ENCODE data around the gene CYP2E1. TPM values are rescaled to one million over a fixed set of nuclear protein-coding genes. Genes with fewer than 3 reads are reported as not detected.

Gene CYP2E1
- total and polyA plus RNA-seq, 2 donors (not counting 1 experiment from before 2014, with no cell fraction given): 0.50 to 0.90 TPM

DNA sequence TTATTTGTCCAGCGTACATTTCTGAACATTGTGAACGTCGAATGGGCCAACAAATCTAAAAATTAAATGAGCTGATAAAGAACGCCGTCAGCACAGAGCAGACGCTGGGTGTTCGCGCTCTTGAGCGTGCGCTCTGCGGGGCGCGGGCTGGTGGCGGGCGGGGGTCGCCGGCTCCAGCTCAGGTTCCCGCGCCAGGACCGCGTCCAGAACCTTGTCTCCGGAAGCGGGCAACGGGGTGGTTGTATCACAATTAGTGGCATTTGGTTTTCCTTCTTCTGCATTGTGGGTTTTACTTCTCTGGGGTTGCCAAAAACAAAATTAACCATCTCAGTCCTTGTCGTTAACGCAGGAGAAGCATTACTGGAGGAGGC, 2.4 kb downstream of the CYP2E1 start:
- H2AFZ ChIP-seq (ENCODE audit: low read length): no peak overlapping the region
- no peak overlapping the region for H3K4me3 ChIP-seq (replicated peaks in 1 of 4; ENCODE audit: control extremely low read depth in 1 of 4, insufficient read depth in 1 of 4, low read depth in 3 of 4, low read length in 4 of 4)
- no peaks in the 10 kb centered on the region for H3K79me2 ChIP-seq (ENCODE audit: control insufficient read depth, insufficient read depth, low read length)
- no peak overlapping the region for H3K27ac ChIP-seq (ENCODE audit: insufficient read depth, low read length)
- TF ChIP-seq, protein P1, sequence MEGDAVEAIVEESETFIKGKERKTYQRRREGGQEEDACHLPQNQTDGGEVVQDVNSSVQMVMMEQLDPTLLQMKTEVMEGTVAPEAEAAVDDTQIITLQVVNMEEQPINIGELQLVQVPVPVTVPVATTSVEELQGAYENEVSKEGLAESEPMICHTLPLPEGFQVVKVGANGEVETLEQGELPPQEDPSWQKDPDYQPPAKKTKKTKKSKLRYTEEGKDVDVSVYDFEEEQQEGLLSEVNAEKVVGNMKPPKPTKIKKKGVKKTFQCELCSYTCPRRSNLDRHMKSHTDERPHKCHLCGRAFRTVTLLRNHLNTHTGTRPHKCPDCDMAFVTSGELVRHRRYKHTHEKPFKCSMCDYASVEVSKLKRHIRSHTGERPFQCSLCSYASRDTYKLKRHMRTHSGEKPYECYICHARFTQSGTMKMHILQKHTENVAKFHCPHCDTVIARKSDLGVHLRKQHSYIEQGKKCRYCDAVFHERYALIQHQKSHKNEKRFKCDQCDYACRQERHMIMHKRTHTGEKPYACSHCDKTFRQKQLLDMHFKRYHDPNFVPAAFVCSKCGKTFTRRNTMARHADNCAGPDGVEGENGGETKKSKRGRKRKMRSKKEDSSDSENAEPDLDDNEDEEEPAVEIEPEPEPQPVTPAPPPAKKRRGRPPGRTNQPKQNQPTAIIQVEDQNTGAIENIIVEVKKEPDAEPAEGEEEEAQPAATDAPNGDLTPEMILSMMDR (conservative IDR thresholded peaks at IDR 0.05 in 1 of 2, IDR thresholded peaks at IDR 0.05 in 1 of 2; ENCODE audit: low read depth in 1 of 2, low read length in 2 of 2): no peak
- TF ChIP-seq EZH2 (IDR thresholded peaks at IDR 0.05; ENCODE audit: low read length, missing control alignments): no peak
- no peak overlapping the region for H3K4me2 ChIP-seq (ENCODE audit: extremely low read depth, insufficient read depth, low read length)
- no peak for DNase-seq (ENCODE audit: low read depth in 2 of 2)
- H3K36me3 ChIP-seq (ENCODE audit: control insufficient read depth, insufficient read depth, low read length): no peaks in the 10 kb centered on the region
- H3K9me3 ChIP-seq (ENCODE audit: control insufficient read depth, insufficient read depth, low read depth, low read length): no peaks in the 10 kb centered on the region
- peaks cover 25% of the 10 kb centered on the region for H3K27me3 ChIP-seq (ENCODE audit: control insufficient read depth, insufficient read depth, low read length)
- no peaks in the 10 kb centered on the region for H3K4me1 ChIP-seq (ENCODE audit: control insufficient read depth, extremely low read depth, insufficient read depth, low read length)
- no peaks in the 10 kb centered on the region for H4K20me1 ChIP-seq (ENCODE audit: control insufficient read depth, extremely low read depth, insufficient read depth, low read length)
- no peak overlapping the region for H3K9ac ChIP-seq (ENCODE audit: insufficient read depth, low read length)

DNA sequence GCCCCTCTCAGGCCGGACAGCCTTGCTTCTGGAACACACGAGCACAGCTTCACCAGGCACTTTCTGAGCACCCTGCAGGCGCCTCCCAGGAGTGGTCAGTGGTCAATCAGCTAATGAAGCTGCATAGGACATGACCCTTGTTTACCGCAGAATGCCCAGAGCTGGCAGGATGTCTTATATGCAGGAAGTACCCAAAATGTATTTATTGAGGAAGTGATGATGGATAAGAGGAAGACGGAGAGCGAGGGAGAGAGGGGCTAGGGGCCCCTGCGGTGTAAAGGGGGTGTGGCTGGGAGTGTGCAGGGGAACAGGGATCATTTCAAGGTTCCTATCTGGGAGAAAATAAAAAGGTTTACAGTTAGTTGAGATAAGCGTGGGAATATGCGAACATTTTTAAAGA, 3.3 kb downstream of the CYP2E1 start:
- Histone ChIP-seq H3K9me3 (ENCODE audit: control insufficient read depth, insufficient read depth, low read depth, low read length) (no peaks in the 10 kb centered on the region), H4K20me1 (ENCODE audit: control insufficient read depth, extremely low read depth, insufficient read depth, low read length) (no peaks in the 10 kb centered on the region), H3K4me2 (ENCODE audit: extremely low read depth, insufficient read depth, low read length) (no peak overlapping the region), H3K79me2 (ENCODE audit: control insufficient read depth, insufficient read depth, low read length) (no peaks in the 10 kb centered on the region), H3K4me3 (replicated peaks in 1 of 4; ENCODE audit: control extremely low read depth in 1 of 4, insufficient read depth in 1 of 4, low read depth in 3 of 4, low read length in 4 of 4) (no peak overlapping the region), H3K36me3 (ENCODE audit: control insufficient read depth, insufficient read depth, low read length) (no peaks in the 10 kb centered on the region), H2AFZ (ENCODE audit: low read length) (no peak overlapping the region), H3K27ac (ENCODE audit: insufficient read depth, low read length) (no peak overlapping the region), H3K27me3 (ENCODE audit: control insufficient read depth, insufficient read depth, low read length) (peaks cover 24% of the 10 kb centered on the region), H3K9ac (ENCODE audit: insufficient read depth, low read length) (no peak overlapping the region), H3K4me1 (ENCODE audit: control insufficient read depth, extremely low read depth, insufficient read depth, low read length) (no peaks in the 10 kb centered on the region)
- no peak for DNase-seq (ENCODE audit: low read depth in 2 of 2)
- TF ChIP-seq EZH2 (IDR thresholded peaks at IDR 0.05; ENCODE audit: low read length, missing control alignments): no peak
- TF ChIP-seq, protein P1 (conservative IDR thresholded peaks at IDR 0.05 in 1 of 2, IDR thresholded peaks at IDR 0.05 in 1 of 2; ENCODE audit: low read depth in 1 of 2, low read length in 2 of 2): no peak

DNA sequence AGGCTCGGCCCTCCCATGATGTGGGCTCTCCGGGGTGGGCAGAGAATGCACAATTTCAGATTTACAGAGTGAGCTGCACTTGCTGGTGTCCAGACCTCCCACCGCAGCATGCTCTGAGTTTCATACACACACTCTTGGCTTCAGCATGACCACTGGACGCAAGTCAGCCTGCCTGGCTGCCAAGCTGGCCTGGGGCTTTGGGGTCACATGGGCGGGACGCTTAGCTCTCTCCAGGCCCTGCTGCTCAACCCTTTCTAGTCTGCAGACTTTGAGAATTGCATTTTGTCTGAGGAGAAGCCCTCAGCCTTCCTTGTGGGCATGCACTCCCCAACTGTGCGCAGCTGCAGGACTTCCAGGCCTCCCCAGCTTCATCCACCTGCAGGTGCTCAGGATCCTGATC, 5.7 kb downstream of the CYP2E1 start:
- no peak overlapping the region for H3K4me3 ChIP-seq (replicated peaks in 1 of 4; ENCODE audit: control extremely low read depth in 1 of 4, insufficient read depth in 1 of 4, low read depth in 3 of 4, low read length in 4 of 4)
- H3K36me3 ChIP-seq (ENCODE audit: control insufficient read depth, insufficient read depth, low read length): no peaks in the 10 kb centered on the region
- H3K9me3 ChIP-seq (ENCODE audit: control insufficient read depth, insufficient read depth, low read depth, low read length): no peaks in the 10 kb centered on the region
- H3K27ac ChIP-seq (ENCODE audit: insufficient read depth, low read length): no peak overlapping the region
- no peak overlapping the region for H2AFZ ChIP-seq (ENCODE audit: low read length)
- no peak overlapping the region for H3K4me2 ChIP-seq (ENCODE audit: extremely low read depth, insufficient read depth, low read length)
- no peak overlapping the region for H3K9ac ChIP-seq (ENCODE audit: insufficient read depth, low read length)
- H3K4me1 ChIP-seq (ENCODE audit: control insufficient read depth, extremely low read depth, insufficient read depth, low read length): no peaks in the 10 kb centered on the region
- H4K20me1 ChIP-seq (ENCODE audit: control insufficient read depth, extremely low read depth, insufficient read depth, low read length): no peaks in the 10 kb centered on the region
- TF ChIP-seq EZH2 (IDR thresholded peaks at IDR 0.05; ENCODE audit: low read length, missing control alignments): no peak
- TF ChIP-seq, protein P1 (conservative IDR thresholded peaks at IDR 0.05 in 1 of 2, IDR thresholded peaks at IDR 0.05 in 1 of 2; ENCODE audit: low read depth in 1 of 2, low read length in 2 of 2): no peak
- peaks cover 14% of the 10 kb centered on the region for H3K27me3 ChIP-seq (ENCODE audit: control insufficient read depth, insufficient read depth, low read length)
- H3K79me2 ChIP-seq (ENCODE audit: control insufficient read depth, insufficient read depth, low read length): no peaks in the 10 kb centered on the region
- no peak for DNase-seq (ENCODE audit: low read depth in 2 of 2)

All from fibroblast of lung (primary cell).